DND-41 (cell line): ENCODE data around the gene PTPRU.

Source experiments
- ATAC-seq: fragments of 200-7000 bp; cut with Tn5 transposase; 3 replicates; pipeline ENCODE4 v1.9.1; 2021; ENCODE audit warnings: low read depth; ENCODE audit not compliant: insufficient read depth
- DNase-seq: peaks from one replicate; pipeline ENCODE4 v3.0.0-alpha.2; 2020
- H2AFZ ChIP-seq: 2 replicates; pipeline ENCODE4 v1.6.0; 2012; ENCODE audit warnings: low read depth, low read length
- H3K27ac ChIP-seq: 2 replicates; pipeline ENCODE4 v1.5.1; 2012; ENCODE audit warnings: low read length, inconsistent platforms
- H3K27me3 ChIP-seq: fragments of 200-600 bp; sonication (generic); 2 replicates; pipeline ENCODE4 v1.6.0; 2012; ENCODE audit warnings: low read length, mild to moderate bottlenecking, inconsistent platforms; ENCODE audit not compliant: insufficient read depth, poor library complexity
- H3K36me3 ChIP-seq: 2 replicates; pipeline ENCODE4 v1.5.1; 2012; ENCODE audit warnings: low read length, inconsistent platforms; ENCODE audit not compliant: insufficient read depth
- H3K4me1 ChIP-seq: 2 replicates; pipeline ENCODE4 v1.5.1; 2012; ENCODE audit warnings: mild to moderate bottlenecking, low read length; ENCODE audit not compliant: insufficient read depth
- H3K4me2 ChIP-seq: 2 replicates; pipeline ENCODE4 v1.6.0; 2012; ENCODE audit warnings: mild to moderate bottlenecking, moderate library complexity, low read length, inconsistent platforms; ENCODE audit not compliant: insufficient read depth
- H3K4me3 ChIP-seq, 2 experiments: fragments of 200-600 bp in 1 of 2; shearing (Covaris generic) in 1 of 2; 2 replicates each; pipeline ENCODE4 v1.5.1; 2012 to 2016; ENCODE audit warnings: inconsistent platforms in 2 of 2, low read length in 2 of 2, mild to moderate bottlenecking in 2 of 2, low read depth in 1 of 2, moderate library complexity in 1 of 2
- H3K79me2 ChIP-seq: 2 replicates; pipeline ENCODE4 v1.6.0; 2012; ENCODE audit warnings: low read length, inconsistent platforms; ENCODE audit not compliant: insufficient read depth
- H3K9ac ChIP-seq: 2 replicates; pipeline ENCODE4 v1.6.0; 2012; ENCODE audit warnings: low read depth, mild to moderate bottlenecking, inconsistent platforms, low read length, moderate library complexity
- H3K9me3 ChIP-seq: 2 replicates; pipeline ENCODE4 v1.5.1; 2012; ENCODE audit warnings: low read length, moderate library complexity, mild to moderate bottlenecking, inconsistent platforms; ENCODE audit not compliant: insufficient read depth, severe bottlenecking
- H4K20me1 ChIP-seq: 2 replicates; pipeline ENCODE4 v1.6.0; 2012; ENCODE audit warnings: low read length; ENCODE audit not compliant: insufficient read depth
- EZH2 ChIP-seq: IDR thresholded peaks from 3 replicates; pipeline ENCODE4 v1.6.1; 2012; ENCODE audit warnings: borderline replicate concordance, low read depth, mild to moderate bottlenecking, moderate library complexity, low read length, inconsistent platforms; ENCODE audit not compliant: severe bottlenecking
- TF ChIP-seq, protein P1 (sequence below): IDR thresholded peaks from 2 replicates; pipeline ENCODE4 v1.5.1; 2012; ENCODE audit warnings: borderline replicate concordance, low read length, moderate library complexity, mild to moderate bottlenecking; ENCODE audit not compliant: poor library complexity, severe bottlenecking; ENCODE audit errors: extremely low read depth

Gene PTPRU

GRCh38 chr1:29317916-29318530 is 81.7 kb downstream of the PTPRU start:
- Histone ChIP-seq H3K9ac (no peak overlapping the region), H3K27ac (no peak overlapping the region), H2AFZ (no peak overlapping the region), H3K27me3 (no peaks in the 10 kb centered on the region), H4K20me1 (peaks cover 2% of the 10 kb centered on the region; the same call in 1 of the 2 replicates), H3K4me3 (no peak overlapping the region), H3K9me3 (no peaks in the 10 kb centered on the region), H3K79me2 (no peaks in the 10 kb centered on the region), H3K4me2 (no peak overlapping the region), H3K4me1 (no peaks in the 10 kb centered on the region), H3K36me3 (no peaks in the 10 kb centered on the region)
- DNase-seq: no peak
- no peak for TF ChIP-seq EZH2
- TF ChIP-seq, protein P1, sequence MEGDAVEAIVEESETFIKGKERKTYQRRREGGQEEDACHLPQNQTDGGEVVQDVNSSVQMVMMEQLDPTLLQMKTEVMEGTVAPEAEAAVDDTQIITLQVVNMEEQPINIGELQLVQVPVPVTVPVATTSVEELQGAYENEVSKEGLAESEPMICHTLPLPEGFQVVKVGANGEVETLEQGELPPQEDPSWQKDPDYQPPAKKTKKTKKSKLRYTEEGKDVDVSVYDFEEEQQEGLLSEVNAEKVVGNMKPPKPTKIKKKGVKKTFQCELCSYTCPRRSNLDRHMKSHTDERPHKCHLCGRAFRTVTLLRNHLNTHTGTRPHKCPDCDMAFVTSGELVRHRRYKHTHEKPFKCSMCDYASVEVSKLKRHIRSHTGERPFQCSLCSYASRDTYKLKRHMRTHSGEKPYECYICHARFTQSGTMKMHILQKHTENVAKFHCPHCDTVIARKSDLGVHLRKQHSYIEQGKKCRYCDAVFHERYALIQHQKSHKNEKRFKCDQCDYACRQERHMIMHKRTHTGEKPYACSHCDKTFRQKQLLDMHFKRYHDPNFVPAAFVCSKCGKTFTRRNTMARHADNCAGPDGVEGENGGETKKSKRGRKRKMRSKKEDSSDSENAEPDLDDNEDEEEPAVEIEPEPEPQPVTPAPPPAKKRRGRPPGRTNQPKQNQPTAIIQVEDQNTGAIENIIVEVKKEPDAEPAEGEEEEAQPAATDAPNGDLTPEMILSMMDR: no peak
- no peak for ATAC-seq

- TF ChIP-seq, protein P1: no peak
- TF ChIP-seq EZH2: no peak
- no peak overlapping the region for H3K4me2 ChIP-seq
- H3K36me3 ChIP-seq: no peaks in the 10 kb centered on the region
- no peaks in the 10 kb centered on the region for H3K79me2 ChIP-seq
- H3K4me1 ChIP-seq: no peaks in the 10 kb centered on the region
- H3K9ac ChIP-seq: no peak overlapping the region
- no peaks in the 10 kb centered on the region for H3K9me3 ChIP-seq
- H4K20me1 ChIP-seq: peaks cover 2% of the 10 kb centered on the region; the same call in 1 of the 2 replicates
- ATAC-seq (no peak), DNase-seq (no peak)
- H2AFZ ChIP-seq: no peak overlapping the region
- no peaks in the 10 kb centered on the region for H3K27me3 ChIP-seq
- no peak overlapping the region for H3K27ac ChIP-seq
- H3K4me3 ChIP-seq: no peak overlapping the region
Observed at GRCh38 chr1:29318724-29319123, 82.4 kb downstream of the PTPRU start.

DNA sequence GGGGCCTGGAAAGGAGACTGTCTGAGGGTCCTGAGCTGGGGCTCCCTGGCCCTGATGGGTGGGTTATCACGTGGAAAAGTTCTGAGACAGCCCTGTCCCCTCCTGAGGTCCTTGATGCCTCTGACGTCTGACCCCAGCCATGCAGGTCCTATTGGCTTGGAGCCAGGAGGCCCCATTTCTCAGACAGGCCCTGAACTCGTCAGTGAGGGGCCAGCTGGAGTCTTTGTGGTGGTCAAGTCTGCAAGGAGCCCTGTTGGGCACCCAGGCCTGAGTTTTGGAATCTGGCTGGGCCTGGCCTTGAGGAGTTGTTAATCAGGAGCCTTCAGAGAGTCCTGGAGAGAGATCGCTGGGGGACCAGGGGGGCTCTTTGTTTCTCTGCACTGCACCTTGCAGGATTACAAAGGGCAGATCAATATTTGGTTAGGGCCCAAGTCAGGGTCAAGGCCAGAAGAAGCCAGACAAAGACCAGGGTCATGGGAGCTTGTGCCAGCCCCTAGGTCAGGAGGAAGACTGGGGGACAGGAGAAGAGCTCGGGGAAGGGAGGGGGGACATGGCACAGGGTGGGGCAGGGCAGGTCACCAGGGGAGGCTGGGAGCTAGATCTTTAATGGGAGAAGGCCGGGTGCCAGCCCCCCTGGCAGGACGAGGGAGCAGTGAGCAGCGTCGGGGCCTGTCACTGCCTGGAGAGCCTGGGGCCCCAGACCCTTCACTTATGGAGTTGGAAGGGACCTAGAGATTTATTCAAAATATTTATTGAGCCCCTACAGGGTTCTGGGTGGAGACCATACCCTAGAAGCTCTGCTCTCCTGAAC is 83.2 kb downstream of the PTPRU start:
- no peak for ATAC-seq
- Histone ChIP-seq H3K27me3 (no peaks in the 10 kb centered on the region), H3K9me3 (no peaks in the 10 kb centered on the region), H3K9ac (no peak overlapping the region), H3K27ac (no peak overlapping the region), H3K4me3 (no peak overlapping the region), H3K4me1 (no peaks in the 10 kb centered on the region), H3K79me2 (no peaks in the 10 kb centered on the region), H2AFZ (no peak overlapping the region), H4K20me1 (peaks cover 2% of the 10 kb centered on the region; the same call in 1 of the 2 replicates), H3K4me2 (no peak overlapping the region), H3K36me3 (no peaks in the 10 kb centered on the region)
- no peak for DNase-seq
- TF ChIP-seq, protein P1: no peak
- TF ChIP-seq EZH2: no peak
